PC-9 (cell line): ENCODE data around the gene KCNK3.

Experiments used
- EZH2 ChIP-seq: fragments of 200-600 bp; sonication (generic); IDR thresholded peaks from 2 replicates; pipeline ENCODE4 v1.8.0; 2017; ENCODE audit warnings: antibody characterized with exemption, low read depth
- TF ChIP-seq, protein P1 (sequence below): fragments of 200-600 bp; sonication (generic); conservative IDR thresholded peaks from 2 replicates; pipeline ENCODE4 v1.6.1; 2017; ENCODE audit warnings: mixed run types, antibody characterized with exemption, mild to moderate bottlenecking, moderate library complexity

- TF ChIP-seq, protein P1, sequence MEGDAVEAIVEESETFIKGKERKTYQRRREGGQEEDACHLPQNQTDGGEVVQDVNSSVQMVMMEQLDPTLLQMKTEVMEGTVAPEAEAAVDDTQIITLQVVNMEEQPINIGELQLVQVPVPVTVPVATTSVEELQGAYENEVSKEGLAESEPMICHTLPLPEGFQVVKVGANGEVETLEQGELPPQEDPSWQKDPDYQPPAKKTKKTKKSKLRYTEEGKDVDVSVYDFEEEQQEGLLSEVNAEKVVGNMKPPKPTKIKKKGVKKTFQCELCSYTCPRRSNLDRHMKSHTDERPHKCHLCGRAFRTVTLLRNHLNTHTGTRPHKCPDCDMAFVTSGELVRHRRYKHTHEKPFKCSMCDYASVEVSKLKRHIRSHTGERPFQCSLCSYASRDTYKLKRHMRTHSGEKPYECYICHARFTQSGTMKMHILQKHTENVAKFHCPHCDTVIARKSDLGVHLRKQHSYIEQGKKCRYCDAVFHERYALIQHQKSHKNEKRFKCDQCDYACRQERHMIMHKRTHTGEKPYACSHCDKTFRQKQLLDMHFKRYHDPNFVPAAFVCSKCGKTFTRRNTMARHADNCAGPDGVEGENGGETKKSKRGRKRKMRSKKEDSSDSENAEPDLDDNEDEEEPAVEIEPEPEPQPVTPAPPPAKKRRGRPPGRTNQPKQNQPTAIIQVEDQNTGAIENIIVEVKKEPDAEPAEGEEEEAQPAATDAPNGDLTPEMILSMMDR: no peak
- TF ChIP-seq EZH2: no peak
Measured at GRCh38 chr2:26716340-26716739, 23.8 kb downstream of the KCNK3 start.
